Measurements from ENCODE around the gene DUSP10.

- TF ChIP-seq, protein P1, sequence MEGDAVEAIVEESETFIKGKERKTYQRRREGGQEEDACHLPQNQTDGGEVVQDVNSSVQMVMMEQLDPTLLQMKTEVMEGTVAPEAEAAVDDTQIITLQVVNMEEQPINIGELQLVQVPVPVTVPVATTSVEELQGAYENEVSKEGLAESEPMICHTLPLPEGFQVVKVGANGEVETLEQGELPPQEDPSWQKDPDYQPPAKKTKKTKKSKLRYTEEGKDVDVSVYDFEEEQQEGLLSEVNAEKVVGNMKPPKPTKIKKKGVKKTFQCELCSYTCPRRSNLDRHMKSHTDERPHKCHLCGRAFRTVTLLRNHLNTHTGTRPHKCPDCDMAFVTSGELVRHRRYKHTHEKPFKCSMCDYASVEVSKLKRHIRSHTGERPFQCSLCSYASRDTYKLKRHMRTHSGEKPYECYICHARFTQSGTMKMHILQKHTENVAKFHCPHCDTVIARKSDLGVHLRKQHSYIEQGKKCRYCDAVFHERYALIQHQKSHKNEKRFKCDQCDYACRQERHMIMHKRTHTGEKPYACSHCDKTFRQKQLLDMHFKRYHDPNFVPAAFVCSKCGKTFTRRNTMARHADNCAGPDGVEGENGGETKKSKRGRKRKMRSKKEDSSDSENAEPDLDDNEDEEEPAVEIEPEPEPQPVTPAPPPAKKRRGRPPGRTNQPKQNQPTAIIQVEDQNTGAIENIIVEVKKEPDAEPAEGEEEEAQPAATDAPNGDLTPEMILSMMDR (IDR thresholded peaks at IDR 0.05), result no peak
- no peak for TF ChIP-seq POLR2A (IDR thresholded peaks at IDR 0.05)
Observed at GRCh38 chr1:221776495-221777301, 34.8 kb upstream of the DUSP10 start.

All from tibial nerve (tissue), 3 donors.